Ectodermal cell (in vitro differentiated cells): Measurements from ENCODE around the gene AMMECR1L.
"Not testable (repeated sequence)": the region's sequence is repeated elsewhere in the genome, so short reads cannot be mapped to it uniquely, and the experiment has no call there.

Source experiments
- H3K27ac ChIP-seq: 2 replicates; pipeline ENCODE4 v1.7.0; 2013; ENCODE audit warnings: mild to moderate bottlenecking, low read depth, low read length; ENCODE audit not compliant: insufficient read depth, poor library complexity, severe bottlenecking
- H3K27me3 ChIP-seq: 2 replicates; pipeline ENCODE4 v1.7.0; 2013; ENCODE audit warnings: mild to moderate bottlenecking, low read length; ENCODE audit not compliant: insufficient read depth, control insufficient read depth, poor library complexity, severe bottlenecking
- H3K36me3 ChIP-seq: one replicate; pipeline ENCODE4 v1.7.0; 2013; ENCODE audit warnings: low read length; ENCODE audit not compliant: control insufficient read depth, insufficient read depth
- H3K4me1 ChIP-seq: one replicate; pipeline ENCODE4 v1.7.0; 2013; ENCODE audit warnings: low read length; ENCODE audit not compliant: control insufficient read depth, insufficient read depth
- H3K4me3 ChIP-seq: 2 replicates; pipeline ENCODE4 v1.7.0; 2013; ENCODE audit warnings: low read depth, low read length, control low read depth; ENCODE audit not compliant: insufficient read depth
- H3K9me3 ChIP-seq: 2 replicates; pipeline ENCODE4 v1.7.0; 2013; ENCODE audit warnings: mild to moderate bottlenecking, low read length, moderate library complexity; ENCODE audit not compliant: control insufficient read depth
- WGBS, 2 experiments: methylation state at CpG; one replicate each; pipeline ENCODE4 v1.1.7; 2013; ENCODE audit warnings: missing lambda C conversion rate in 2 of 2; 5-methylcytosine and 5-hydroxymethylcytosine counted together

Gene AMMECR1L

GRCh38 chr2:127907733-127908400 lies 22.1 kb upstream of the AMMECR1L start:
- H3K4me3 ChIP-seq, H3K27ac ChIP-seq, H3K36me3 ChIP-seq, H3K9me3 ChIP-seq, H3K27me3 ChIP-seq, H3K4me1 ChIP-seq: not testable (repeated sequence)
- 94 to 95% methylated on average over 12 of the region's 12 CpGs for WGBS, 2 experiments

GRCh38 chr2:127906206-127906926 lies 20.6 kb upstream of the AMMECR1L start:
- no peak overlapping the region for H3K27ac ChIP-seq
- WGBS, 2 experiments = 73 to 74% methylated on average over 21 of the region's 21 CpGs

GRCh38 chr2:127901339-127902056 lies 15.7 kb upstream of the AMMECR1L start:
- no peaks in the 10 kb centered on the region for H3K4me1 ChIP-seq
- no peaks in the 10 kb centered on the region for H3K27me3 ChIP-seq
- H3K9me3 ChIP-seq = no peaks in the 10 kb centered on the region
- H3K27ac ChIP-seq = no peak overlapping the region
- H3K36me3 ChIP-seq = no peaks in the 10 kb centered on the region
- no peak overlapping the region for H3K4me3 ChIP-seq
- 89 to 93% methylated on average over 12 of the region's 12 CpGs for WGBS, 2 experiments

More at GRCh38 chr2:127906206-127906926, 20.6 kb upstream of the AMMECR1L start:
- Histone ChIP-seq H3K4me3 (no peak overlapping the region), H3K27me3 (no peaks in the 10 kb centered on the region), H3K9me3 (no peaks in the 10 kb centered on the region), H3K36me3 (no peaks in the 10 kb centered on the region), H3K4me1 (no peaks in the 10 kb centered on the region)

GRCh38 chr2:127897531-127898211 lies 11.9 kb upstream of the AMMECR1L start:
- WGBS, 2 experiments = 100% methylated on average over 1 of the region's 1 CpG

GRCh38 chr2:127893494-127893893 lies 7.7 kb upstream of the AMMECR1L start:
- no peaks in the 10 kb centered on the region for H3K4me1 ChIP-seq
- H3K27me3 ChIP-seq = no peaks in the 10 kb centered on the region
- no peak overlapping the region for H3K4me3 ChIP-seq
- H3K36me3 ChIP-seq = no peaks in the 10 kb centered on the region
- H3K9me3 ChIP-seq = no peaks in the 10 kb centered on the region
- no peak overlapping the region for H3K27ac ChIP-seq
- 45 to 47% methylated on average over 2 to 5 of the region's 5 CpGs for WGBS, 2 experiments

More at GRCh38 chr2:127897531-127898211, 11.9 kb upstream of the AMMECR1L start:
- Histone ChIP-seq H3K4me1 (no peaks in the 10 kb centered on the region), H3K9me3 (no peaks in the 10 kb centered on the region), H3K27ac (no peak overlapping the region), H3K4me3 (no peak overlapping the region), H3K27me3 (no peaks in the 10 kb centered on the region), H3K36me3 (no peaks in the 10 kb centered on the region)

- H3K4me3 ChIP-seq = no peak overlapping the region
- H3K4me1 ChIP-seq = no peaks in the 10 kb centered on the region
- H3K27ac ChIP-seq = no peak overlapping the region
- no peaks in the 10 kb centered on the region for H3K27me3 ChIP-seq
- 90 to 92% methylated on average over 14 of the region's 14 CpGs for whole genome bisulfite sequencing, 2 experiments
- no peaks in the 10 kb centered on the region for H3K9me3 ChIP-seq
- no peaks in the 10 kb centered on the region for H3K36me3 ChIP-seq
Measured at GRCh38 chr2:127893033-127893432, 7.3 kb upstream of the AMMECR1L start.

- no peak overlapping the region for H3K4me3 ChIP-seq
- H3K27ac ChIP-seq = no peak overlapping the region
- no peaks in the 10 kb centered on the region for H3K9me3 ChIP-seq
- no peaks in the 10 kb centered on the region for H3K36me3 ChIP-seq
- 64 to 78% methylated on average over 4 to 5 of the region's 5 CpGs for WGBS, 2 experiments
- peaks cover 7% of the 10 kb centered on the region for H3K4me1 ChIP-seq
- H3K27me3 ChIP-seq = no peaks in the 10 kb centered on the region
Measured at GRCh38 chr2:127891811-127892210, 6.1 kb upstream of the AMMECR1L start.

GRCh38 chr2:127890756-127891155 lies 5.0 kb upstream of the AMMECR1L start:
- WGBS, 2 experiments = 90 to 96% methylated on average over 7 of the region's 7 CpGs

GRCh38 chr2:127888772-127889171 lies 3.0 kb upstream of the AMMECR1L start:
- WGBS, 2 experiments = 93 to 100% methylated on average over 1 of the region's 1 CpG

More at GRCh38 chr2:127890756-127891155, 5.0 kb upstream of the AMMECR1L start:
- H3K4me1 ChIP-seq, H3K27me3 ChIP-seq, H3K9me3 ChIP-seq, H3K36me3 ChIP-seq, H3K4me3 ChIP-seq, H3K27ac ChIP-seq: not testable (repeated sequence)

GRCh38 chr2:127887776-127888130 lies 2.0 kb upstream of the AMMECR1L start:
- no peak overlapping the region for H3K4me3 ChIP-seq
- peaks cover 7% of the 10 kb centered on the region for H3K4me1 ChIP-seq
- WGBS, 2 experiments = 91 to 100% methylated on average over 1 of the region's 1 CpG
- no peak overlapping the region for H3K27ac ChIP-seq
- peaks cover 5% of the 10 kb centered on the region for H3K36me3 ChIP-seq
- no peaks in the 10 kb centered on the region for H3K9me3 ChIP-seq
- H3K27me3 ChIP-seq = no peaks in the 10 kb centered on the region

More at GRCh38 chr2:127888772-127889171, 3.0 kb upstream of the AMMECR1L start:
- H3K4me1 ChIP-seq = peaks cover 7% of the 10 kb centered on the region
- no peaks in the 10 kb centered on the region for H3K9me3 ChIP-seq
- H3K4me3 ChIP-seq = no peak overlapping the region
- no peaks in the 10 kb centered on the region for H3K27me3 ChIP-seq
- no peaks in the 10 kb centered on the region for H3K36me3 ChIP-seq
- no peak overlapping the region for H3K27ac ChIP-seq
